Upper lobe of left lung (tissue), 6 donors: ENCODE data around the gene ZNF585A. TPM values are rescaled to one million over a fixed set of nuclear protein-coding genes. Genes with fewer than 3 reads are reported as not detected.
"Not testable (repeated sequence)": the region's sequence is repeated elsewhere in the genome, so short reads cannot be mapped to it uniquely, and the experiment has no call there.

Experiments
- ATAC-seq, 2 donors: fragments of 200-7000 bp; cut with Tn5 transposase; one replicate each; pipeline ENCODE4 v1.9.1; 2022; ENCODE audit warnings: mild to moderate bottlenecking in 2 of 2, moderate library complexity in 2 of 2; ENCODE audit not compliant: low FRiP score in 2 of 2
- DNase-seq, 2 donors: peaks; one replicate each; pipeline ENCODE4 v3.0.0-alpha.2; 2019 to 2020
- H3K27ac ChIP-seq, 4 donors: fragments of 200-600 bp; sonication (generic); one replicate each; pipeline ENCODE4 v1.5.1; 2016 to 2019
- H3K27me3 ChIP-seq, 4 donors: fragments of 200-600 bp; sonication (generic); one replicate each; pipeline ENCODE4 v1.5.1; 2017 to 2019
- H3K36me3 ChIP-seq, 4 donors: fragments of 200-600 bp; sonication (generic); one replicate each; pipeline ENCODE4 v1.5.1; 2016 to 2019
- H3K4me1 ChIP-seq, 4 donors: fragments of 200-600 bp; sonication (generic); one replicate each; pipeline ENCODE4 v1.5.1; 2018 to 2019
- H3K4me3 ChIP-seq, 4 donors: fragments of 200-600 bp; sonication (generic); one replicate each; pipeline ENCODE4 v1.5.1; 2017 to 2019; ENCODE audit warnings: mild to moderate bottlenecking in 2 of 4, moderate library complexity in 1 of 4
- H3K9me3 ChIP-seq, 4 donors: fragments of 200-600 bp; sonication (generic); one replicate each; pipeline ENCODE4 v1.5.1; 2018 to 2019
- EP300 ChIP-seq, 4 donors: sonication (generic); formaldehyde crosslinking; IDR thresholded peaks; one replicate each; pipeline ENCODE4 v1.5.1; 2017; ENCODE audit warnings: antibody characterized with exemption in 4 of 4, control low read depth in 2 of 4
- POLR2A ChIP-seq, 4 donors: fragments of 450-650 bp; IDR thresholded peaks; one replicate each; pipeline ENCODE4 v1.5.1; 2016 to 2017; ENCODE audit warnings: antibody characterized with exemption in 4 of 4, mild to moderate bottlenecking in 2 of 4
- POLR2AphosphoS5 ChIP-seq, 2 donors: sonication (generic); formaldehyde crosslinking; IDR thresholded peaks; one replicate each; pipeline ENCODE4 v1.5.1; 2017; ENCODE audit warnings: antibody characterized with exemption in 2 of 2
- WGBS, 2 donors: methylation state at CpG; one replicate each; pipeline ENCODE4 v1.1.5; 2017 to 2018; 5-methylcytosine and 5-hydroxymethylcytosine counted together
- total RNA-seq, 6 donors: library from RNA; depleted of rRNA in 4 of 6; stranded (reverse); fragments of >200 nt in 4 of 6; gene quantifications; one replicate each; pipeline versions ENCODE4 v1.1.0 to v1.2.1, GENCODE V29; 2016 to 2021
- TF ChIP-seq, protein P1 (sequence below), 6 experiments: fragments of 450-650 bp in 4 of 6; fragments of 200-600 bp in 2 of 6; sonication (generic) in 2 of 6; IDR thresholded peaks; one replicate each; pipeline ENCODE4 v1.5.1; 2016 to 2019; ENCODE audit warnings: antibody characterized with exemption in 6 of 6
- donor health status: DM: no; HTN: no; CAD: no; lungs with moderate emphysema.
- donor health status: DM: no; HTN: yes; CAD: no; lungs with severe emphysema.

Gene ZNF585A
- total RNA-seq, 6 donors from 2014 or later = 2.8 to 10.9 (median 6.8) TPM

DNA sequence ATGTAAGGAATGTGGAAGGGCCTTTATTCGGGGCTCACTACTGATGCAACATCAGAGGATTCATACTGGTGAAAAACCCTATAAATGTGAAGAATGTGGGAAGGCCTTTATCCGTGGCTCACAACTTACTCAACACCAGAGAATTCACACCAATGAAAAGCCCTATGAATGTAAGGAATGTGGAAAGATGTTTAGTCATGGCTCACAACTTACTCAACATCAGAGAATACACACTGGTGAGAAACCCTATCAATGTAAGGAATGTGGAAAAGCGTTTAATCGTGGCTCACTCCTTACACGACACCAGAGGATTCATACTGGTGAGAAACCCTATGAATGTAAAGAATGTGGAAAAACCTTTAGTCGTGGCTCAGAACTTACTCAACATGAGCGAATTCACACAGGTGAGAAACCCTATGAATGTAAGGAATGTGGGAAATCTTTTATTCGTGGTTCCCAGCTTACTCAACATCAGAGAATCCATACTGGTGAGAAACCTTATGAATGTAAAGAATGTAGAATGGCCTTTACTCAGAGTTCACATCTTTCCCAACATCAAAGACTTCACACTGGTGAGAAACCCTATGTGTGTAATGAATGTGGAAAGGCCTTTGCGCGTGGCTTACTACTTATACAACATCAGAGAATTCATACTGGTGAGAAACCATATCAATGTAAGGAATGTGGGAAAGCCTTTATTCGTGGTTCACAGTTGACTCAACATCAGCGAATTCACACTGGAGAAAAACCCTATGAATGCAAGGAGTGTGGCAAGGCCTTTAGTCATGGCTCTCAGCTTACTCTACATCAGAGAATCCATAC is 44.3 kb downstream of the ZNF585A start:
- H3K9me3 ChIP-seq = peaks cover 98 to 100% (median 99%) of the 10 kb centered on the region in 4 donors
- DNase-seq (no peak), ATAC-seq (no peak)
- peaks cover 6 to 37% (median 20%) of the 10 kb centered on the region in 4 donors for H3K36me3 ChIP-seq
- no peaks in the 10 kb centered on the region for H3K27me3 ChIP-seq
- no peak overlapping the region for H3K27ac ChIP-seq
- no peak overlapping the region for H3K4me3 ChIP-seq
- TF ChIP-seq POLR2A (IDR thresholded peaks at IDR 0.05) (no peak), EP300 (IDR thresholded peaks at IDR 0.05) (no peak), POLR2AphosphoS5 (IDR thresholded peaks at IDR 0.05) (no peak)
- TF ChIP-seq, protein P1, sequence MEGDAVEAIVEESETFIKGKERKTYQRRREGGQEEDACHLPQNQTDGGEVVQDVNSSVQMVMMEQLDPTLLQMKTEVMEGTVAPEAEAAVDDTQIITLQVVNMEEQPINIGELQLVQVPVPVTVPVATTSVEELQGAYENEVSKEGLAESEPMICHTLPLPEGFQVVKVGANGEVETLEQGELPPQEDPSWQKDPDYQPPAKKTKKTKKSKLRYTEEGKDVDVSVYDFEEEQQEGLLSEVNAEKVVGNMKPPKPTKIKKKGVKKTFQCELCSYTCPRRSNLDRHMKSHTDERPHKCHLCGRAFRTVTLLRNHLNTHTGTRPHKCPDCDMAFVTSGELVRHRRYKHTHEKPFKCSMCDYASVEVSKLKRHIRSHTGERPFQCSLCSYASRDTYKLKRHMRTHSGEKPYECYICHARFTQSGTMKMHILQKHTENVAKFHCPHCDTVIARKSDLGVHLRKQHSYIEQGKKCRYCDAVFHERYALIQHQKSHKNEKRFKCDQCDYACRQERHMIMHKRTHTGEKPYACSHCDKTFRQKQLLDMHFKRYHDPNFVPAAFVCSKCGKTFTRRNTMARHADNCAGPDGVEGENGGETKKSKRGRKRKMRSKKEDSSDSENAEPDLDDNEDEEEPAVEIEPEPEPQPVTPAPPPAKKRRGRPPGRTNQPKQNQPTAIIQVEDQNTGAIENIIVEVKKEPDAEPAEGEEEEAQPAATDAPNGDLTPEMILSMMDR (IDR thresholded peaks at IDR 0.05) = no peak
- 95% methylated on average over 12 of the region's 12 CpGs for WGBS, 2 donors
- H3K4me1 ChIP-seq = no peaks in the 10 kb centered on the region

DNA sequence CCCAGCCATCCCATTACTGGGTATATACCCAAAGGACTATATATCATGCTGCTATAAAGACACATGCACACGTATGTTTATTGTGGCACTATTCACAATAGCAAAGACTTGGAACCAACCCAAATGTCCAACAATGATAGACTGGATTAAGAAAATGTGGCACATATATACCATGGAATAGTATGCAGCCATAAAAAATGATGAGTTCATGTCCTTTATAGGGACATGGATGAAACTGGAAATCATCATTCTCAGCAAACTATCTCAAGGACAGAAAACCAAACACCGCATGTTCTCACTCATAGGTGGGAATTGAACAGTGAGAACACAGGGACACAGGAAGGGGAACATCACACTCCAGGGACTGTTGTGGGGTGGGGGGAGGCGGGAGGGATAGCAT is 50.4 kb downstream of the ZNF585A start:
- not testable (repeated sequence) for ATAC-seq, H3K4me3 ChIP-seq, H3K27me3 ChIP-seq, DNase-seq, H3K27ac ChIP-seq, H3K4me1 ChIP-seq, H3K36me3 ChIP-seq
- H3K9me3 ChIP-seq = peaks cover 57 to 81% (median 66%) of the 10 kb centered on the region in 4 donors
- WGBS, 2 donors = 100% methylated on average over 1 to 3 of the region's 3 CpGs

DNA sequence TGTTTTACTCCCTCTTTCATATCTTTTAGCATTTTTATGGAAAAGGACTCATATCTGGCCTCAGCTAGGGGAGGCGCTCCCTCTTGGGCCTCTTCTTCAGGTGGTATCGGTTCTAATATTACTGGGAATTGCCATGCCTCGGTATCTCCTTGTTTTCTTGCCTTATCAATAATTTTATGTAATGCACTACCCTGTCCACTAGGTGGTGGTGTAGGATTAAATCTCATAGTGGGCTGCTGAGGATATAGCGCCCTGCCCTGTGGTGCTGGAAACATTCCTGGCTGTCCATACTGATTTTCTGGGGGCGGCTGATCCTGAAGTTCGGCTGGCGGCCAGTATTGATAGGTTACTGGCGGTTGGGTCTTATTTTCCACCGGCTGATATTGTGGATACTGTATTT is 58.5 kb downstream of the ZNF585A start:
- WGBS, 2 donors = 93 to 97% methylated on average over 9 of the region's 9 CpGs
- no peak for DNase-seq
- TF ChIP-seq POLR2A (IDR thresholded peaks at IDR 0.05) (no peak), EP300 (IDR thresholded peaks at IDR 0.05) (no peak), POLR2AphosphoS5 (IDR thresholded peaks at IDR 0.05) (no peak)
- TF ChIP-seq, protein P1 (IDR thresholded peaks at IDR 0.05) = no peak
- Histone ChIP-seq H3K27ac (no peak overlapping the region), H3K4me1 (no peaks in the 10 kb centered on the region), H3K4me3 (no peak overlapping the region), H3K36me3 (peaks cover 7 to 70% (median 39%) of the 10 kb centered on the region in 4 donors), H3K9me3 (peaks cover 82 to 94% (median 89%) of the 10 kb centered on the region in 4 donors), H3K27me3 (no peaks in the 10 kb centered on the region)
- no peak for ATAC-seq

DNA sequence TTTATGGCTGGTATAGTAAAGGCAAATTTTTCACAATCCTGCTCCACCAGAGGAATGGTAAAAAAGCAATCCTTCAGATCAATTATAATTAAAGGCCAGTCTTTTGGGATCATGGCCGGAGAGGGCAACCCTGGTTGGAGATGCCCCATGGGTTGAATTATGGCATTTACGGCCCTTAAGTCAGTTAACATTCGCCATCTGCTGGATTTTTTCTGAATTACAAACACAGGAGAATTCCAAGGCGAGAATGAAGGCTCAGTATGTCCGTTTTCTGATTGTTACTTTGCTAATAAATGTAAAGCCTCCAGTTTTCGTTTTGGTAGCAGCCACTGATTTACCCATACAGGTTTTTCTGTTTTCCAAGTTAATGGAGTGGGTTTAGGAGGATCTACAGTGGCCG is 60.7 kb downstream of the ZNF585A start:
- H3K27me3 ChIP-seq, ATAC-seq, H3K4me1 ChIP-seq, H3K4me3 ChIP-seq, DNase-seq, H3K27ac ChIP-seq: not testable (repeated sequence)
- 87 to 91% methylated on average over 7 of the region's 7 CpGs for WGBS, 2 donors
- Histone ChIP-seq H3K9me3 (peaks cover 89 to 98% (median 93%) of the 10 kb centered on the region in 4 donors), H3K36me3 (peaks cover 7 to 91% (median 53%) of the 10 kb centered on the region in 4 donors)

DNA sequence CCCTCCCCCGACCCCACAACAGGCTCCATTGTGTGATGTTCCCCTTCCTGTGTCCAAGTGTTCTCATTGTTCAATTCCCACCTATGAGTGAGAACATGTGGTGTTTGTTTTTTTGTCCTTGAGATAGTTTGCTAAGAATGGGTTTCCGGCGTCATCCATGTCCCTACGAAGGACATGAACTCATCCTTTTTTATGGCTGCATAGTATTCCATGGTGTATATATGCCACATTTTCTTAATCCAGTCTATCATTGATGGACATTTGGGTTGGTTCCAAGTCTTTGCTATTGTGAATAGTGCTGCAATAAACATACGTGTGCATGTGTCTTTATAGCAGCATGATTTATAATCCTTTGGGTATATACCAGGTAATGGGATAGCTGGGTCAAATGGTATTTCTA is 68.4 kb downstream of the ZNF585A start:
- ATAC-seq, H3K27ac ChIP-seq, DNase-seq, H3K4me1 ChIP-seq, H3K27me3 ChIP-seq, H3K4me3 ChIP-seq: not testable (repeated sequence)
- peaks cover 12 to 75% (median 49%) of the 10 kb centered on the region in 4 donors for H3K36me3 ChIP-seq
- peaks cover 63 to 89% (median 81%) of the 10 kb centered on the region in 4 donors for H3K9me3 ChIP-seq
- WGBS, 2 donors = 93 to 100% methylated on average over 5 of the region's 5 CpGs

DNA sequence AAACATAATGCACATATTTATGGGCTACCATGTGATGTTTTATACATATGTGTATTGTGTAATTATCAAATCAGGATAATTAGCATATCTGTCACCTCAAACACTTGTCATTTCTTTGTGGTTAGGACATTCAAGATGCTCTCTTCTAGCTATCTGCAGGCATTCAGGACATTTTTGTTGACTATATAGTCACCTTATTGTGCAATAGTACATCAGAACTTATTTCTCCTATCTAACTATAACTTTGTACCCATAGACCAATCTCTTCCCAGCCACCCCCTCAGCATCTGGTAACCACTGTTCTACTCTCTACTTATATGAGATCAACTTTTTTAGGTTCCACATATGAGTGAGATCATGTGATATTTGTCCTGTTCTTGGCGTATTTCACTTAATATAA is 73.9 kb downstream of the ZNF585A start:
- no peak for TF ChIP-seq POLR2A (IDR thresholded peaks at IDR 0.05)
- TF ChIP-seq POLR2AphosphoS5 (IDR thresholded peaks at IDR 0.05) = no peak
- no peak for TF ChIP-seq EP300 (IDR thresholded peaks at IDR 0.05)
- TF ChIP-seq, protein P1 (IDR thresholded peaks at IDR 0.05) = no peak
- no peak overlapping the region for H3K4me3 ChIP-seq
- 94 to 96% methylated on average over 1 of the region's 1 CpG for WGBS, 2 donors
- H3K27ac ChIP-seq = no peak overlapping the region
- ATAC-seq (no peak), DNase-seq (no peak)
- H3K4me1 ChIP-seq = no peaks in the 10 kb centered on the region
- no peaks in the 10 kb centered on the region for H3K27me3 ChIP-seq
- H3K36me3 ChIP-seq = peaks cover 28 to 98% (median 60%) of the 10 kb centered on the region in 4 donors
- H3K9me3 ChIP-seq = peaks cover 85 to 93% (median 93%) of the 10 kb centered on the region in 4 donors
